ENCODE measurements around the gene LRP1B. TPM values are rescaled to one million over a fixed set of nuclear protein-coding genes. Genes with fewer than 3 reads are reported as not detected.

Gene LRP1B
- total RNA-seq, 4 donors from 2014 or later = 0.85 to 3.3 (median 1.1) TPM; not detected in 1

DNA sequence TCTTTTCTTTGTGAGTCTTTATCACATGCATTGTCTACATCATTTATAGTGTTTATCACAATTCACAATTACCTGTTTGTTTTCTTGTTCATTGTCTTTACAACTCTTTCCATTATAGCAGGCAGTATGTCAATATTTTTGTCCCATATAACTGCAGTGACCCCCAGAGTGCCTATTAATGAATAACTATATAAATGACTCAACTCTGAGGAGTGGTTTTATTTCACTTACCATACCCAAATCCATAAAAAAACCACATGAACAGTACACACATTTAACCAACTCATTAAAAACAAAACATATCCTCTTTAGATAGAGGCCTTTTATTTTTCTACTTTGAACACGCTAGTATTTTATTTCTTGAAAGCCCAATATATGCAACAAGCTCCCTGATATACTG lies 1931.5 kb downstream of the LRP1B start:
- Histone ChIP-seq H3K9me3 (no peaks in the 10 kb centered on the region), H3K27me3 (no peaks in the 10 kb centered on the region), H3K27ac (no peak overlapping the region), H3K4me1 (no peaks in the 10 kb centered on the region), H3K4me3 (no peak overlapping the region), H3K36me3 (no peaks in the 10 kb centered on the region)
- TF ChIP-seq POLR2A (IDR thresholded peaks at IDR 0.05) = no peak
- TF ChIP-seq, protein P1, sequence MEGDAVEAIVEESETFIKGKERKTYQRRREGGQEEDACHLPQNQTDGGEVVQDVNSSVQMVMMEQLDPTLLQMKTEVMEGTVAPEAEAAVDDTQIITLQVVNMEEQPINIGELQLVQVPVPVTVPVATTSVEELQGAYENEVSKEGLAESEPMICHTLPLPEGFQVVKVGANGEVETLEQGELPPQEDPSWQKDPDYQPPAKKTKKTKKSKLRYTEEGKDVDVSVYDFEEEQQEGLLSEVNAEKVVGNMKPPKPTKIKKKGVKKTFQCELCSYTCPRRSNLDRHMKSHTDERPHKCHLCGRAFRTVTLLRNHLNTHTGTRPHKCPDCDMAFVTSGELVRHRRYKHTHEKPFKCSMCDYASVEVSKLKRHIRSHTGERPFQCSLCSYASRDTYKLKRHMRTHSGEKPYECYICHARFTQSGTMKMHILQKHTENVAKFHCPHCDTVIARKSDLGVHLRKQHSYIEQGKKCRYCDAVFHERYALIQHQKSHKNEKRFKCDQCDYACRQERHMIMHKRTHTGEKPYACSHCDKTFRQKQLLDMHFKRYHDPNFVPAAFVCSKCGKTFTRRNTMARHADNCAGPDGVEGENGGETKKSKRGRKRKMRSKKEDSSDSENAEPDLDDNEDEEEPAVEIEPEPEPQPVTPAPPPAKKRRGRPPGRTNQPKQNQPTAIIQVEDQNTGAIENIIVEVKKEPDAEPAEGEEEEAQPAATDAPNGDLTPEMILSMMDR (IDR thresholded peaks at IDR 0.05) = no peak
- DNase-seq = no peak

DNA sequence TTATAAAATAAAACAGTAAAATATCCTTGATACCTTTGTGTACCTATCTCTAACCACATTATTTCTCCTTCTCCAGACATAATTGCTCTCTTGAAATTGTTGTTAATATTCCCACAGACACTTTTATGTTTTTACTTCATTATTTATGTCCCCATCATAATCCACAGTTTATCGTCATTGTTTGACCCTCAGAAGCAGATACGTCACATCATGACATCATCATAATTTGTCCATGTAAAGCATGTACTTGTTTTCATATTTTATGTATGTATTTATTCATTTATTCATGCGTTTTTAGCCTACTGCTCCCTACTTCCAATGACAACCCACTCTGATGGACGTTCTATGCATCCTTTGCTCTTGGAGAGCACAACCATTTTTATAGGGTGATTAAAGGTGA lies 1943.7 kb downstream of the LRP1B start:
- H3K9me3 ChIP-seq = no peaks in the 10 kb centered on the region
- H3K4me3 ChIP-seq = no peak overlapping the region
- no peak overlapping the region for H3K27ac ChIP-seq
- no peaks in the 10 kb centered on the region for H3K36me3 ChIP-seq
- DNase-seq = no peak
- TF ChIP-seq, protein P1 (IDR thresholded peaks at IDR 0.05) = no peak
- no peak for TF ChIP-seq POLR2A (IDR thresholded peaks at IDR 0.05)
- H3K4me1 ChIP-seq = no peaks in the 10 kb centered on the region
- H3K27me3 ChIP-seq = no peaks in the 10 kb centered on the region

DNA sequence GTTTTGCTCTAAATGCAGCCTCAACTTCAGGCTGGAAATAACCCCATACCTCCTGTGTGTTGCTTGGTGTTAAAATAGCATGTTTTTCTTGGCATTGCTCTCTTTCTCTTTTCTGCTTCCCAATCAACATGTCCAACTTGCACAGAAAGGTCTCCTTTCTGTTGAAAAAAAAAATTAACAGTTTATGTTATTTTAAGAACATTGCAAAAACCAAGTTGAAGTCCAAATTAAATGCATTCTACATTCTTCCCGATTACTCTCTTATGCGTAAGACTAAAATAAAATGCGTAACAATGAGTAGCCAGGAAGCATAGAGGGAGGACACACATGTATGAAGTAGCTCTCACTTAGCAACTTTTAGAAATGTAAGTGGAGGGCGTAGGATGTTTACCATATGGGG lies 1944.5 kb downstream of the LRP1B start:
- no peak overlapping the region for H3K4me3 ChIP-seq
- H3K27me3 ChIP-seq = no peaks in the 10 kb centered on the region
- H3K9me3 ChIP-seq = no peaks in the 10 kb centered on the region
- H3K4me1 ChIP-seq = no peaks in the 10 kb centered on the region
- no peak overlapping the region for H3K27ac ChIP-seq
- TF ChIP-seq, protein P1 (IDR thresholded peaks at IDR 0.05) = no peak
- no peak for TF ChIP-seq POLR2A (IDR thresholded peaks at IDR 0.05)
- no peak for DNase-seq
- H3K36me3 ChIP-seq = no peaks in the 10 kb centered on the region

DNA sequence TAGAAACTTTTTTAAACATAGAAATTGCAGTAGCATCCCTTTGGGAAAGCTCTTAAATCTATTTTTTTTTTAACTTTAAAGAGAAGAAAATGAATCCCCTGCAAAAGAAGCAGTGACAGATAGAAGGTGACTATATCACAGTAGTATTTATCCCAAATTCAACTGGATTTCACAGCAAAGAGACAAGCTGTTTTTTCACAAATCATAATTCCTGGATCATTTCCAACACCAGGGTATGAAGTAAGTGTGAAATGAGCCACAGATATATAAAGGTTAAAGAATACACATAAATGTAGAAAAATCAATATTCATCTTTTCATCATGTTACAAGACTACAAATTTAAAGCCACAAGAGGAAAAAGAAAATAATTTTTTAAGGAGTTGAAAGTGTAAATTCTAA lies 1945.7 kb downstream of the LRP1B start:
- Histone ChIP-seq H3K36me3 (no peaks in the 10 kb centered on the region), H3K27ac (no peak overlapping the region), H3K4me1 (no peaks in the 10 kb centered on the region), H3K9me3 (no peaks in the 10 kb centered on the region), H3K27me3 (no peaks in the 10 kb centered on the region), H3K4me3 (no peak overlapping the region)
- TF ChIP-seq POLR2A (IDR thresholded peaks at IDR 0.05) = no peak
- TF ChIP-seq, protein P1 (IDR thresholded peaks at IDR 0.05) = no peak
- DNase-seq = no peak

DNA sequence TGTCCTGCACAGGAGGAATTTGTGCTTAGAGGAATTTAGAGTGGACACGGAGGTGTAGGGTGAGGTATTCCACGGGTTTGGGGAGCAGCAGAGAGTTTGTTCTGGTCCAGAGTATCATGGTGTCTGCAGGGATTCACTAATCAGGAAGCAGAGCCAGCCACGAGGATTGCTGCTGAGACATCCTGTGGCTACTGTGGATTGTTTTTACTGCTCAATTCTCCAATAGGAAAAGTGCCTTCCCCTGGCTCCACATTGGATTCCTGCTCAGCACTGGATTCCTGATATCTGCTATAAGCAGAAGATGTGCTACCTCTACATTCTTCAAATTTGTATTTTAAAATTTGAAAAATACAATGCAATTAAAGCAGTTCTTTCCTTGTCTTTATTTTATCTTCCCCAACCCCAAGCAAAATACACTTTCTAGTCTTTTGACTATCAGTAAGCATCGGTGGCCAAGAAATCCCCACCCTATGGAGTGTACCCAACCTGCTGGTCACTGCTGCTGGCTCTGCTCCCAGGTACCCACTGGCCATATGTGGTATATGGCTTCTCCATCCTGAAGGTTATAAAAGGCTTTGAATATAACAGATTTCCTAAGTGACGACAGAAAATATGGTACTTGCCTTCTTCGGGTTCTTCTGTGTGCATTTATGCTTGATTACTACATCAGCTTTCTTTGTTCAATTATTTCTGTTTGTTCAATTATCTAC lies 1947.6 kb downstream of the LRP1B start:
- Histone ChIP-seq H3K4me1 (no peaks in the 10 kb centered on the region), H3K27me3 (no peaks in the 10 kb centered on the region), H3K4me3 (no peak overlapping the region), H3K36me3 (no peaks in the 10 kb centered on the region), H3K27ac (no peak overlapping the region), H3K9me3 (no peaks in the 10 kb centered on the region)
- no peak for DNase-seq
- TF ChIP-seq, protein P1 (IDR thresholded peaks at IDR 0.05) = no peak
- TF ChIP-seq POLR2A (IDR thresholded peaks at IDR 0.05) = no peak

Small RNA genes lying within 50 kb of the gene (small RNA-seq; reads per million reads assigned to genes)
- gene AC068287.1 (0 to 0.06 reads per million in 2 donors), gene MTCO1P44 (0 reads per million in 2 donors), gene RF00019 (0 reads per million in 2 donors), gene RF02271 (0 reads per million in 2 donors), gene RNU6-904P (0 reads per million in 2 donors)

Data from Peyer's patch (tissue), 4 donors.